Thoracic aorta (tissue), 2 donors: ENCODE results near the gene LAPTM5. TPM values are rescaled to one million over a fixed set of nuclear protein-coding genes. Genes with fewer than 3 reads are reported as not detected.

Experiments
- ATAC-seq: fragments of 150-250 bp; one replicate; pipeline ENCODE4 v1.8.0; 2017; ENCODE audit warnings: low read depth; ENCODE audit not compliant: insufficient number of reproducible peaks, low FRiP score
- DNase-seq: peaks from one replicate; pipeline ENCODE4 v3.0.0-alpha.2; 2020; ENCODE audit warnings: low spot score
- H3K27ac ChIP-seq, 2 donors: fragments of 200-600 bp; sonication (generic); 1 replicate in 1 of 2; 2 replicates in 1 of 2; pipeline ENCODE4 v1.5.1; 2016; ENCODE audit warnings: mild to moderate bottlenecking in 2 of 2, moderate library complexity in 2 of 2
- H3K27me3 ChIP-seq: fragments of 200-600 bp; sonication (generic); replicated peaks from 2 replicates; pipeline ENCODE4 v1.6.0; 2016; ENCODE audit warnings: mild to moderate bottlenecking; ENCODE audit not compliant: insufficient read depth
- H3K36me3 ChIP-seq: fragments of 200-600 bp; sonication (generic); one replicate; pipeline ENCODE4 v1.5.1; 2016
- H3K4me1 ChIP-seq, 2 donors: fragments of 200-600 bp; sonication (generic); 1 replicate in 1 of 2; 2 replicates in 1 of 2; pipeline versions ENCODE4 v1.5.1 to v1.6.0; 2016; ENCODE audit warnings: low read depth in 2 of 2, mild to moderate bottlenecking in 1 of 2; ENCODE audit not compliant: control insufficient read depth in 1 of 2
- H3K4me3 ChIP-seq: fragments of 200-600 bp; sonication (generic); 2 replicates; pipeline ENCODE4 v1.5.1; 2016; ENCODE audit warnings: mild to moderate bottlenecking
- H3K9me3 ChIP-seq: fragments of 200-600 bp; sonication (generic); 2 replicates; pipeline ENCODE4 v1.5.1; 2016
- total RNA-seq, 2 donors: library from RNA; depleted of rRNA; stranded (reverse); fragments of >200 nt; gene quantifications; one replicate each; pipeline versions ENCODE4 v1.1.0 to v1.2.3, GENCODE V29; 2016
- TF ChIP-seq, protein P1 (sequence below): fragments of 200-600 bp; sonication (generic); IDR thresholded peaks from one replicate; pipeline ENCODE4 v1.5.1; 2019; ENCODE audit warnings: antibody characterized with exemption

Gene LAPTM5
- total RNA-seq, 2 donors from 2014 or later: 91.0 to 127 TPM

DNA sequence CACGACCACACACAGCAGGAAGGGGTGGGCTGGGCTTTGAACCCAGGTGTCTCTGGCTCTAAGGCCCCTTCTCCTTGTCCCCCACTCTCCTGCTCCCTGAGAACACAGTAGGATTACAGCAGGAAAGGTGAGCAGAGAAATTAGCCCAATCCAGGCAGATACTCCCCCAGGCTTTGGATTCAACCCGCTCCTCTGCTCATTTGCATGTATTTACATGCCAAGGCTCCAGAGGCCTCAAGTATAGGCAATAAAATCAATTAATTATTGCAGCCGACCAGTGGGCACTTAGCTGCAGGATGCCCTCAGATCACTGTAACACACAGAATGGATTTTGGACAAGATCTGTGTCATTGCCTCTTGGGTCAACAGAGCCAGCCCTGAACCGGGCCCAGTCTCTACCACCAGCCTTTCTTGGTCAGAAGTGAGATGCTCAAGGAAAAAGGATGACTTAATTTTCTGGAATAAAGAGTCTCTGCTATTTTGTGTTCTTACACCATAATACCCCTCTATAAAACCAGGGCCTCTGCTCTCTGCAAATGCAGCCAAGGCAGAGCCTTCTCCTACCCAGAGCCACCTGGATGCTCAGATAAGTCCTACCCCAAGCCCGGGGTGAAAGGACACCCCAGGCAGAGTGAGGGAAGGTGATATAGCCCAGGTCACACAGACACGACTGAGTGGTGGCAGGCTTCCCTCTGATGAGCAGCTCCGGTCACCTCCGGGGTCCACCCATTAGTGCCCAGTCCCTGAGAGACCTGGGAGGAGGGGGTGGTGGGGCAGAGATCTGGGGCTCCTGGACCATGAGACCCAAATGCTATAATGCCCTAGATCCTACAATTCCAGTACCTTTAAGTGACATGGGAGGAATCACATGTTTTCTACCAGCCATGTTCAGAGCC is 63.0 kb downstream of the LAPTM5 start:
- peaks cover 0 to 5% of the 10 kb centered on the region in 2 donors for H3K4me1 ChIP-seq
- DNase-seq (no peak), ATAC-seq (no peak)
- TF ChIP-seq, protein P1, sequence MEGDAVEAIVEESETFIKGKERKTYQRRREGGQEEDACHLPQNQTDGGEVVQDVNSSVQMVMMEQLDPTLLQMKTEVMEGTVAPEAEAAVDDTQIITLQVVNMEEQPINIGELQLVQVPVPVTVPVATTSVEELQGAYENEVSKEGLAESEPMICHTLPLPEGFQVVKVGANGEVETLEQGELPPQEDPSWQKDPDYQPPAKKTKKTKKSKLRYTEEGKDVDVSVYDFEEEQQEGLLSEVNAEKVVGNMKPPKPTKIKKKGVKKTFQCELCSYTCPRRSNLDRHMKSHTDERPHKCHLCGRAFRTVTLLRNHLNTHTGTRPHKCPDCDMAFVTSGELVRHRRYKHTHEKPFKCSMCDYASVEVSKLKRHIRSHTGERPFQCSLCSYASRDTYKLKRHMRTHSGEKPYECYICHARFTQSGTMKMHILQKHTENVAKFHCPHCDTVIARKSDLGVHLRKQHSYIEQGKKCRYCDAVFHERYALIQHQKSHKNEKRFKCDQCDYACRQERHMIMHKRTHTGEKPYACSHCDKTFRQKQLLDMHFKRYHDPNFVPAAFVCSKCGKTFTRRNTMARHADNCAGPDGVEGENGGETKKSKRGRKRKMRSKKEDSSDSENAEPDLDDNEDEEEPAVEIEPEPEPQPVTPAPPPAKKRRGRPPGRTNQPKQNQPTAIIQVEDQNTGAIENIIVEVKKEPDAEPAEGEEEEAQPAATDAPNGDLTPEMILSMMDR: no peak
- H3K27me3 ChIP-seq: no peaks in the 10 kb centered on the region
- no peaks in the 10 kb centered on the region for H3K9me3 ChIP-seq
- H3K4me3 ChIP-seq: no peak overlapping the region
- H3K36me3 ChIP-seq: no peaks in the 10 kb centered on the region
- no peak overlapping the region for H3K27ac ChIP-seq

DNA sequence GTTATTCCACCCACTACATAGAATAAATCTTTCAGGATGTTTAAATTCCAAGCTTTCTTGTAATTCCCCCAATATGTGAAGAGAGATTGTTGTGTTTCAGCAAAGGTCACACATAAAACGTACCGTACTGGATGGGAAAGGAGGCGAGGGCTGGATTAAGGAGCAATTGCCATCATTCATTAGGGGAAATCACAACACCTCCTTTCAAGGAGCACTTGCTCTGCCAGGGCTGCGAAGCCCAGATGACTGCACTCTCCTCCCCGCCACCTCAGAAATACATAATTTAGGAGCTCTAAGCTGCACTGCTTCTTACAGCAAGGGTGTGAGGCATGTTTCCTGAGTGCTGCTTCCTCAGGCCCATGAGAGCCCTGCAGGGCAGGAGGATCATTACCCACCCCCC is 63.8 kb downstream of the LAPTM5 start:
- ATAC-seq (no peak), DNase-seq (no peak)
- no peaks in the 10 kb centered on the region for H3K36me3 ChIP-seq
- TF ChIP-seq, protein P1: no peak
- H3K4me3 ChIP-seq: no peak overlapping the region
- no peaks in the 10 kb centered on the region for H3K27me3 ChIP-seq
- peaks cover 0 to 5% of the 10 kb centered on the region in 2 donors for H3K4me1 ChIP-seq
- H3K27ac ChIP-seq: no peak overlapping the region
- no peaks in the 10 kb centered on the region for H3K9me3 ChIP-seq

DNA sequence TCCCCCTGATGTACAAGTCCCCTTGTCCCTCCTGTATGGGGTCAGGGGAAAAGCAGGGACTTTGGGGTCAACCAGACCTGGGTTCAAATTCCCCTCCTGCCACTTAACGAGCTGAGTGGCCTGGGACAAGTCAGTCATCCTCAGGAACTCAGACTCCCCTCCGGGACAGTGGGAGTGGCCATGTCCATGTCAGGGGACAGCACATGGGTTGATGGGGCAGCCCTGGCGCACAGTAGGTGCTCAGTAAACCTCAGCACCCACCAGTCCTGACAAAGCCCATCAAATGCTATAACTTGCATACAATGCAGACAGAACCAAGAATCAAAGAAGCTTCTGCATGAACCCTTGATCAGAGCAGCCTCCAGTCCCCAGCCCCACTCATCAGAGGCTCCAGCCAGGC is 64.2 kb downstream of the LAPTM5 start:
- DNase-seq (no peak), ATAC-seq (no peak)
- H3K4me3 ChIP-seq: no peak overlapping the region
- H3K9me3 ChIP-seq: no peaks in the 10 kb centered on the region
- no peaks in the 10 kb centered on the region for H3K36me3 ChIP-seq
- TF ChIP-seq, protein P1: no peak
- H3K4me1 ChIP-seq: peaks cover 0 to 5% of the 10 kb centered on the region in 2 donors
- H3K27me3 ChIP-seq: no peaks in the 10 kb centered on the region
- H3K27ac ChIP-seq: no peak overlapping the region

DNA sequence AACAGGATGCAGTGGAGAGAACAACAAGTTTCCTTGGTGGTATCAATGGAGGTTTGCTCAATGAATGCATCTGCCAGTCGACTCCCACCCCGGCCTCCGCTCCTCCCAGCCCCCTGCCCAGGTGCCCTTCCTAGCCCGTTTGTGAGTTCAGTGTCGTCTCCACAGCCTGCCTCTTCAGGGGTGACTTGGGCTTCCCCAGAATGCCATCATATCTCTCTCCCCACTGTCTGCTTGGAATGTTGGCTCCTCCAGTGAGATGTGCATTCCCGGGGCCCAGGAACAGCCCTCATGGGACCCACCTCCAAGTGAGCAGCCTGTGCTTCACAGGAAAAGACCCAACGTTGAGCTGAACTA is 64.6 kb downstream of the LAPTM5 start:
- H3K4me3 ChIP-seq: no peak overlapping the region
- ATAC-seq: no peak
- peaks cover 0 to 5% of the 10 kb centered on the region in 2 donors for H3K4me1 ChIP-seq
- H3K27ac ChIP-seq: no peak overlapping the region
- no peak for DNase-seq
- no peaks in the 10 kb centered on the region for H3K36me3 ChIP-seq
- no peaks in the 10 kb centered on the region for H3K9me3 ChIP-seq
- TF ChIP-seq, protein P1: no peak
- H3K27me3 ChIP-seq: no peaks in the 10 kb centered on the region

DNA sequence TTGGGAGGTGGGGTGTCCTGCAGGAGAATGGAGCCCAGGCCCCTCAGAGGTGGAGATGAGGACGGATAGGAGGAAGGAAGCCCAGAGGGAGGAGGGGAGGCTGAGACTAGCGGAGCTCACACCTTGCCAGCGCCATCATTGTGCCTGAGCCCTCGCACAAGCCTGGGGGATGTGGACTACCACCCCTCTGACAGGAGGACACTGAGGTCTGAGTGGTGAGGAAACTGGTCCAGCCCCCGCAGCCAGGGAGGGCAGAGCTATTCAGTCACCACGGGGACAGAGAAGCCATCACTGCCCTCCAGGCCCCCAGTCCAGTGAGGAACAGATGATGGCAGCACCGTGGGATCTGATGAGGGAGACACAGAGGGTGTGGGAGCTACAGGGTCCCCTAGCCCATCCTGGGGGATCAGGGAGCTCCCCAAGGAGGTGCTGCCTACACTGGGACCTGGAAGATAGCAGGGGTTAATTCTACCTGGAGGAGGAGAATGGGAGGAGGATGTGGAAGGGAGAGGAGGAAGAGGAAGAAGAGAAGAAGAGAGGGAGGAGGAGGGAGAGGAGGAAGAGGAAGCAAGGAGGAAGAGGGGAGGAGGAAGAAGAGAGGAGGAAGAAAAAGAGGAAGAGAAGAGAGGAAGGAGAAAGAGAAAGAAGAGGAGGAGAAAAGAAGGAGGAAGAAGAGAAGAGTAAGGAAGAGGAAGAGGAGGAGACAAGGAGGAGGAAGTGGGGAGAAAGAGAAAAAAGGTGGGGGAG is 65.2 kb downstream of the LAPTM5 start:
- Histone ChIP-seq H3K27me3 (no peaks in the 10 kb centered on the region), H3K36me3 (no peaks in the 10 kb centered on the region), H3K4me1 (peaks cover 0 to 5% of the 10 kb centered on the region in 2 donors), H3K27ac (no peak overlapping the region), H3K4me3 (no peak overlapping the region), H3K9me3 (no peaks in the 10 kb centered on the region)
- TF ChIP-seq, protein P1: no peak
- ATAC-seq (no peak), DNase-seq (no peak)
